ENCODE measurements around the gene PAFAH2.

DNA sequence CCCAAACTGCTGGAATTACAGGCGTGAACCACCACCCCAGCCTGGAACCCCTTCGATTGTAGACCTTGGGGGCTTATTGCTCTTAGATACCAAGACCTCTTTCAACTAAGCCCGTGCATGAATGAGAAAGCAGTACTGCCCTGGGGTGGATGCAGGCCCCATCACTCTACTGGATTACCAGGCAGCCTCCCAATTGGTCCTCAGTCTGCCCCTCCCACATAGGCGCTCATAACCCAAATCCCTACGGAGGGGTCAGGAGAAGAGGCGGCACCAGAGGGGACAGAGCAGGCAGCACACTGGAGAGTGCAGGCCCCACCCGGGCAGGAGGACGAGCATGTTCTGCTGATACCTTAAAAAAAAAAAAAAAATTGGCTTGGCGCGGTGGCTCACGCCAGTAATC lies 79.2 kb downstream of the PAFAH2 start:
- TF ChIP-seq, protein P1, sequence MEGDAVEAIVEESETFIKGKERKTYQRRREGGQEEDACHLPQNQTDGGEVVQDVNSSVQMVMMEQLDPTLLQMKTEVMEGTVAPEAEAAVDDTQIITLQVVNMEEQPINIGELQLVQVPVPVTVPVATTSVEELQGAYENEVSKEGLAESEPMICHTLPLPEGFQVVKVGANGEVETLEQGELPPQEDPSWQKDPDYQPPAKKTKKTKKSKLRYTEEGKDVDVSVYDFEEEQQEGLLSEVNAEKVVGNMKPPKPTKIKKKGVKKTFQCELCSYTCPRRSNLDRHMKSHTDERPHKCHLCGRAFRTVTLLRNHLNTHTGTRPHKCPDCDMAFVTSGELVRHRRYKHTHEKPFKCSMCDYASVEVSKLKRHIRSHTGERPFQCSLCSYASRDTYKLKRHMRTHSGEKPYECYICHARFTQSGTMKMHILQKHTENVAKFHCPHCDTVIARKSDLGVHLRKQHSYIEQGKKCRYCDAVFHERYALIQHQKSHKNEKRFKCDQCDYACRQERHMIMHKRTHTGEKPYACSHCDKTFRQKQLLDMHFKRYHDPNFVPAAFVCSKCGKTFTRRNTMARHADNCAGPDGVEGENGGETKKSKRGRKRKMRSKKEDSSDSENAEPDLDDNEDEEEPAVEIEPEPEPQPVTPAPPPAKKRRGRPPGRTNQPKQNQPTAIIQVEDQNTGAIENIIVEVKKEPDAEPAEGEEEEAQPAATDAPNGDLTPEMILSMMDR (IDR thresholded peaks at IDR 0.05; ENCODE audit: low read length): no peak
- no peak for TF ChIP-seq EZH2 (optimal IDR thresholded peaks at IDR 0.05; ENCODE audit: low read depth, low read length)
